Mesenchymal stem cell (in vitro differentiated cells and primary cell): Measurements from ENCODE around the gene NFE2L1. TPM values are rescaled to one million over a fixed set of nuclear protein-coding genes. Genes with fewer than 3 reads are reported as not detected.
"Not testable (repeated sequence)": the region's sequence is repeated elsewhere in the genome, so short reads cannot be mapped to it uniquely, and the experiment has no call there.

Experiments
- DNase-seq: peaks from one replicate; pipeline ENCODE4 v3.0.0-alpha.2; 2013
- H2AFZ ChIP-seq: one replicate; pipeline ENCODE4 v1.6.1; 2013; ENCODE audit warnings: low read depth, mild to moderate bottlenecking, control low read depth, inconsistent platforms, low read length, moderate library complexity
- H2AK5ac ChIP-seq: 2 replicates; pipeline ENCODE4 v1.6.1; 2013; ENCODE audit warnings: low read length, moderate library complexity, mild to moderate bottlenecking, inconsistent platforms; ENCODE audit not compliant: severe bottlenecking
- H2BK120ac ChIP-seq: one replicate; pipeline ENCODE4 v1.6.1; 2013; ENCODE audit warnings: low read depth, mild to moderate bottlenecking, inconsistent platforms, low read length, moderate library complexity
- H2BK12ac ChIP-seq, 2 experiments: one replicate each; pipeline ENCODE4 v1.6.1; 2013; ENCODE audit warnings: inconsistent platforms in 2 of 2, low read length in 2 of 2, mild to moderate bottlenecking in 2 of 2, moderate library complexity in 2 of 2, control low read depth in 1 of 2
- H2BK15ac ChIP-seq: one replicate; pipeline ENCODE4 v1.6.1; 2013; ENCODE audit warnings: mild to moderate bottlenecking, low read depth, inconsistent platforms; ENCODE audit not compliant: poor library complexity, severe bottlenecking
- H2BK5ac ChIP-seq: 2 replicates; pipeline ENCODE4 v1.6.1; 2013; ENCODE audit warnings: low read depth, mild to moderate bottlenecking, low read length, control low read depth, inconsistent platforms; ENCODE audit not compliant: poor library complexity, severe bottlenecking
- H3K14ac ChIP-seq, 2 experiments: one replicate each; pipeline ENCODE4 v1.6.1; 2013; ENCODE audit warnings: inconsistent platforms in 2 of 2, low read length in 2 of 2, control low read depth in 1 of 2, mild to moderate bottlenecking in 1 of 2, moderate library complexity in 1 of 2
- H3K18ac ChIP-seq, 2 experiments: one replicate each; pipeline ENCODE4 v1.6.1; 2013; ENCODE audit warnings: inconsistent platforms in 2 of 2, low read length in 2 of 2, control low read depth in 1 of 2, low read depth in 1 of 2, mild to moderate bottlenecking in 1 of 2
- H3K23ac ChIP-seq, 2 experiments: one replicate each; pipeline ENCODE4 v1.6.1; 2013; ENCODE audit warnings: inconsistent platforms in 2 of 2, low read length in 2 of 2, mild to moderate bottlenecking in 2 of 2, moderate library complexity in 2 of 2, control low read depth in 1 of 2
- H3K27ac ChIP-seq: 2 replicates; pipeline ENCODE4 v1.5.1; 2013; ENCODE audit warnings: mild to moderate bottlenecking, moderate library complexity, low read length, control low read depth, inconsistent platforms; ENCODE audit not compliant: poor library complexity, severe bottlenecking
- H3K27me3 ChIP-seq, 2 experiments: 2 replicates each; pipeline versions ENCODE4 v1.6.1 to v1.7.0; 2013; ENCODE audit warnings: low read length in 2 of 2, mild to moderate bottlenecking in 2 of 2, moderate library complexity in 2 of 2, control low read depth in 1 of 2, inconsistent platforms in 1 of 2; ENCODE audit not compliant: control insufficient read depth in 1 of 2, insufficient read depth in 1 of 2
- H3K36me3 ChIP-seq, 2 experiments: 2 replicates each; pipeline versions ENCODE4 v1.6.1 to v1.7.0; 2013; ENCODE audit warnings: low read length in 2 of 2, control low read depth in 1 of 2, inconsistent platforms in 1 of 2, low read depth in 1 of 2, mild to moderate bottlenecking in 1 of 2; ENCODE audit not compliant: insufficient read depth in 2 of 2, control insufficient read depth in 1 of 2
- H3K4ac ChIP-seq, 2 experiments: one replicate each; pipeline ENCODE4 v1.6.1; 2013; ENCODE audit warnings: inconsistent platforms in 2 of 2, low read length in 2 of 2, mild to moderate bottlenecking in 2 of 2, moderate library complexity in 2 of 2, control low read depth in 1 of 2, low read depth in 1 of 2
- H3K4me1 ChIP-seq: 2 replicates; pipeline ENCODE4 v1.6.1; 2013; ENCODE audit warnings: low read depth, low read length, control low read depth; ENCODE audit not compliant: control insufficient read depth, insufficient read depth
- H3K4me2 ChIP-seq: 2 replicates; pipeline ENCODE4 v1.6.1; 2013; ENCODE audit warnings: low read length, mild to moderate bottlenecking, inconsistent platforms; ENCODE audit not compliant: poor library complexity, severe bottlenecking
- H3K4me3 ChIP-seq, 2 experiments: 2 replicates each; pipeline versions ENCODE4 v1.5.1 to v1.7.0; 2013; ENCODE audit warnings: low read length in 2 of 2, mild to moderate bottlenecking in 2 of 2, control low read depth in 1 of 2, low read depth in 1 of 2; ENCODE audit not compliant: insufficient read depth in 1 of 2
- H3K79me1 ChIP-seq: replicated peaks from 2 replicates; pipeline ENCODE4 v1.6.1; 2013; ENCODE audit warnings: mild to moderate bottlenecking, control low read depth, low read length, inconsistent platforms; ENCODE audit not compliant: poor library complexity, severe bottlenecking
- H3K9ac ChIP-seq: 2 replicates; pipeline ENCODE4 v1.7.0; 2013; ENCODE audit warnings: mild to moderate bottlenecking, low read length, moderate library complexity
- H3K9me3 ChIP-seq: 2 replicates; pipeline ENCODE4 v1.7.0; 2013; ENCODE audit warnings: mild to moderate bottlenecking, low read length; ENCODE audit not compliant: control insufficient read depth
- H4K8ac ChIP-seq: one replicate; pipeline ENCODE4 v1.6.1; 2013; ENCODE audit warnings: inconsistent platforms, mild to moderate bottlenecking, low read length, moderate library complexity
- H4K91ac ChIP-seq: one replicate; pipeline ENCODE4 v1.6.1; 2013; ENCODE audit warnings: mild to moderate bottlenecking, low read length, inconsistent platforms
- WGBS: methylation state at CpG from one replicate; pipeline ENCODE4 v1.1.7; 2013; ENCODE audit warnings: mixed read lengths; 5-methylcytosine and 5-hydroxymethylcytosine counted together
- polyA plus RNA-seq, 2 experiments: library from polyadenylated mRNA; stranded (reverse); fragments of 200-250 nt; gene quantifications; one replicate each; pipeline ENCODE4 v1.2.3, GENCODE V29; 2013

Gene NFE2L1
- 172 TPM for polyA plus RNA-seq (2013, experiment 1 of 2)
- polyA plus RNA-seq (2013, experiment 2 of 2): 169 TPM

- H3K18ac ChIP-seq: peak within 1 kb of the TSS; percentile 100
- H3K4me3 ChIP-seq: peak within 1 kb of the TSS; percentile 84 to 94
- H3K4me1 ChIP-seq: peaks cover 27% of the 10 kb centered on the region
- H2BK5ac ChIP-seq: peak within 1 kb of the TSS; percentile 97
- no peak within 1 kb of the TSS for H2AFZ ChIP-seq
- under 1% methylated on average over 47 of the region's 47 CpGs for WGBS
- peak within 1 kb of the TSS; percentile 76 to 100 for H3K14ac ChIP-seq
- H2BK120ac ChIP-seq: peak within 1 kb of the TSS; percentile 91
- peak within 1 kb of the TSS in 1 of 2 experiments; percentile 100 for H3K23ac ChIP-seq
- H3K79me1 ChIP-seq: peaks cover 13% of the 10 kb centered on the region
- peak within 1 kb of the TSS; percentile 99 for H4K8ac ChIP-seq
- H3K27me3 ChIP-seq: no peaks in the 10 kb centered on the region
- H3K36me3 ChIP-seq: peaks cover 17 to 26% of the 10 kb centered on the region in 2 experiments
- peak within 1 kb of the TSS; percentile 82 for H3K4me2 ChIP-seq
- no peaks in the 10 kb centered on the region for H3K9me3 ChIP-seq
- H2BK15ac ChIP-seq: peak within 1 kb of the TSS; percentile 97
- DNase-seq: peak; percentile 100
- peak within 1 kb of the TSS; percentile 100 for H4K91ac ChIP-seq
- peak within 1 kb of the TSS; percentile 91 for H3K9ac ChIP-seq
- H3K27ac ChIP-seq: peak within 1 kb of the TSS; percentile 95
- peak within 1 kb of the TSS; percentile 30 for H2AK5ac ChIP-seq
- H2BK12ac ChIP-seq: peak within 1 kb of the TSS in 1 of 2 experiments; percentile 75
- peak within 1 kb of the TSS; percentile 96 to 99 for H3K4ac ChIP-seq
These were observed at the start of gene NFE2L1 for GRCh38 chr17:48047741-48048383. Gene NFE2L1, plus strand, starts transcription at chr17:48048359. Its CDS starts 2,760 bp downstream, at chr17:48051119.

DNA sequence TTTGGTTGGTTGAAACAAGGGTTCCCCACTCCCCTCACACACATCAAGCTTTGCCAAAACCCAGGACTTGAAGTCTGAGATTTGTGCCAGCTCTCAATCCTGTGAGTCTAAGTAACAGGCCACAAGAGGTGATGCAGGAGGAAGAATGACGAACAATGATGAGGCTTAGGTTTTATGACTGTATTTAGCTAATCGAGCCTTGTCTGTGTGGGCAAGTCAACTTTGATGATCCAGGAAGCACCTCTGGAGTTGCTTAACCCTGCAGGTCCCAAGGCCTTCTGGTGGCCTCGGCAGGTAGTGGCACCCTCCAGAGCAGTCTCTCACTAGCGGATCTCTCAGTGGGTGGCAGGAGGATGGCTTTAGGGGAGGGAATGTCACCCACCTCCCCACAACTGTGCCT is 48.6 kb upstream of the NFE2L1 start:
- WGBS: 33% methylated on average over 4 of the region's 4 CpGs
- H2BK120ac ChIP-seq: peak overlapping the region; percentile 52
- no peaks in the 10 kb centered on the region for H3K9me3 ChIP-seq
- H3K36me3 ChIP-seq: no peaks in the 10 kb centered on the region
- H3K4me1 ChIP-seq: peaks cover 27% of the 10 kb centered on the region
- peak overlapping the region; percentile 44 for H2BK15ac ChIP-seq
- no peak overlapping the region for H2AK5ac ChIP-seq
- H3K14ac ChIP-seq: no peak overlapping the region
- peak overlapping the region in 1 of 2 experiments; percentile 79 for H3K18ac ChIP-seq
- H3K4me2 ChIP-seq: no peak overlapping the region
- no peak overlapping the region for H3K27ac ChIP-seq
- H4K91ac ChIP-seq: peak overlapping the region; percentile 65
- H3K4ac ChIP-seq: no peak overlapping the region
- no peak overlapping the region for H3K4me3 ChIP-seq
- no peak overlapping the region for H3K23ac ChIP-seq
- H4K8ac ChIP-seq: peak overlapping the region; percentile 84
- peak overlapping the region; percentile 27 to 73 for H2BK12ac ChIP-seq
- no peaks in the 10 kb centered on the region for H3K79me1 ChIP-seq
- peak overlapping the region; percentile 42 for H3K9ac ChIP-seq
- DNase-seq: peak; percentile 39
- no peak overlapping the region for H2BK5ac ChIP-seq
- H2AFZ ChIP-seq: peak overlapping the region; percentile 1
- H3K27me3 ChIP-seq: peaks cover 0 to 14% of the 10 kb centered on the region in 2 experiments

DNA sequence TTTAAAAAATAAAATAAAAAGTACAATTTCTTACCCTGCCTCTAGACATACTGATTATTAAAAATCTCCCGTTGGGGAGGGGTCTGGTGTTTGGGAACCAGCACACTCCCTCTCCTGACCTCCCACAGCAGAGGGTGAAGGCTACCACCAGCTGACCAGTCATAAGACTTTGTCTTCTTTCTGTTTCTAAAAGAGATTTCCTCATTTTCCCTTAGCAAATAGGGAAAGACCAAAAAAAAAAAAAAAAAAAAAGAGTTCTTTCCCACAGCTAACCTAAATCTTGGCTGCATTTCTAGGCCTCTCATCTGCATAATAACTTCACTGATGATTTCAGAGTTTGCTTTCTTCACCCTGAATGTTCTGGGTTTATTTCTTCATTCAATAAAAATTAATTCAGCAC is 47.0 kb upstream of the NFE2L1 start:
- Histone ChIP-seq H2AFZ (no peak overlapping the region), H3K14ac (no peak overlapping the region), H2BK15ac (no peak overlapping the region), H3K4ac (peak overlapping the region in 1 of 2 experiments; percentile 38), H3K4me2 (no peak overlapping the region), H3K9ac (no peak overlapping the region), H3K18ac (no peak overlapping the region), H3K4me1 (peaks cover 31% of the 10 kb centered on the region), H4K91ac (no peak overlapping the region), H3K23ac (no peak overlapping the region), H3K36me3 (no peaks in the 10 kb centered on the region), H3K9me3 (no peaks in the 10 kb centered on the region), H3K4me3 (no peak overlapping the region), H4K8ac (no peak overlapping the region), H3K27ac (no peak overlapping the region), H2BK5ac (no peak overlapping the region), H2BK120ac (no peak overlapping the region), H2BK12ac (no peak overlapping the region), H2AK5ac (peak overlapping the region; percentile 62), H3K79me1 (no peaks in the 10 kb centered on the region), H3K27me3 (peaks cover 0 to 3% of the 10 kb centered on the region in 2 experiments)
- 100% methylated on average over 1 of the region's 1 CpG for WGBS
- peak; percentile 50 for DNase-seq

- Histone ChIP-seq H3K4ac (peak overlapping the region in 1 of 2 experiments; percentile 68), H3K4me1 (peaks cover 30% of the 10 kb centered on the region), H2BK12ac (peak overlapping the region in 1 of 2 experiments; percentile 77), H3K9ac (peak overlapping the region; percentile 80), H3K27ac (peak overlapping the region; percentile 98), H2BK120ac (peak overlapping the region; percentile 93), H2AK5ac (peak overlapping the region; percentile 82), H3K18ac (peak overlapping the region; percentile 29 to 43)
- H2BK5ac ChIP-seq, H3K9me3 ChIP-seq, H4K91ac ChIP-seq, H3K79me1 ChIP-seq, DNase-seq, H3K23ac ChIP-seq, H3K4me3 ChIP-seq, H2AFZ ChIP-seq, H4K8ac ChIP-seq, H3K4me2 ChIP-seq, H2BK15ac ChIP-seq, H3K27me3 ChIP-seq, H3K14ac ChIP-seq, H3K36me3 ChIP-seq: not testable (repeated sequence)
- 99% methylated on average over 2 of the region's 5 CpGs for WGBS
These were observed 46.5 kb upstream of the NFE2L1 start for GRCh38 chr17:48001657-48002056.
